BE2C (cell line): ENCODE data around the gene UFSP1.

Experiments used
- DNase-seq: peaks from one replicate; pipeline ENCODE4 v3.0.0-alpha.2; 2020
- H3K27me3 ChIP-seq: fragments of 250-450 bp; sonication (Bioruptor Pico); 2 replicates; pipeline ENCODE4 v1.5.1; 2020; ENCODE audit warnings: mild to moderate bottlenecking
- H3K36me3 ChIP-seq: fragments of 250-450 bp; sonication (Bioruptor Pico); 2 replicates; pipeline ENCODE4 v1.5.1; 2020; ENCODE audit warnings: mild to moderate bottlenecking
- H3K4me1 ChIP-seq: fragments of 250-450 bp; sonication (Bioruptor Pico); 2 replicates; pipeline ENCODE4 v1.5.1; 2020
- H3K4me3 ChIP-seq: 2 replicates; pipeline ENCODE4 v1.5.1; 2011; ENCODE audit warnings: low read depth, low read length
- H3K9me3 ChIP-seq: fragments of 250-450 bp; sonication (Bioruptor Pico); 2 replicates; pipeline ENCODE4 v1.5.1; 2020
- TF ChIP-seq, protein P1 (sequence below): IDR thresholded peaks from 2 replicates; pipeline ENCODE4 v1.5.1; 2012; ENCODE audit warnings: mild to moderate bottlenecking, low read depth, low read length

Gene UFSP1

GRCh38 chr7:100882201-100882600 lies 7.3 kb downstream of the UFSP1 start:
- peaks cover 94% of the 10 kb centered on the region for H3K36me3 ChIP-seq
- H3K27me3 ChIP-seq = no peaks in the 10 kb centered on the region
- TF ChIP-seq, protein P1, sequence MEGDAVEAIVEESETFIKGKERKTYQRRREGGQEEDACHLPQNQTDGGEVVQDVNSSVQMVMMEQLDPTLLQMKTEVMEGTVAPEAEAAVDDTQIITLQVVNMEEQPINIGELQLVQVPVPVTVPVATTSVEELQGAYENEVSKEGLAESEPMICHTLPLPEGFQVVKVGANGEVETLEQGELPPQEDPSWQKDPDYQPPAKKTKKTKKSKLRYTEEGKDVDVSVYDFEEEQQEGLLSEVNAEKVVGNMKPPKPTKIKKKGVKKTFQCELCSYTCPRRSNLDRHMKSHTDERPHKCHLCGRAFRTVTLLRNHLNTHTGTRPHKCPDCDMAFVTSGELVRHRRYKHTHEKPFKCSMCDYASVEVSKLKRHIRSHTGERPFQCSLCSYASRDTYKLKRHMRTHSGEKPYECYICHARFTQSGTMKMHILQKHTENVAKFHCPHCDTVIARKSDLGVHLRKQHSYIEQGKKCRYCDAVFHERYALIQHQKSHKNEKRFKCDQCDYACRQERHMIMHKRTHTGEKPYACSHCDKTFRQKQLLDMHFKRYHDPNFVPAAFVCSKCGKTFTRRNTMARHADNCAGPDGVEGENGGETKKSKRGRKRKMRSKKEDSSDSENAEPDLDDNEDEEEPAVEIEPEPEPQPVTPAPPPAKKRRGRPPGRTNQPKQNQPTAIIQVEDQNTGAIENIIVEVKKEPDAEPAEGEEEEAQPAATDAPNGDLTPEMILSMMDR = no peak
- H3K4me1 ChIP-seq = no peaks in the 10 kb centered on the region
- no peak overlapping the region for H3K4me3 ChIP-seq
- DNase-seq = no peak
- H3K9me3 ChIP-seq = no peaks in the 10 kb centered on the region

GRCh38 chr7:100881136-100881535 lies 8.4 kb downstream of the UFSP1 start:
- TF ChIP-seq, protein P1 = no peak
- H3K4me3 ChIP-seq = no peak overlapping the region
- peaks cover 92% of the 10 kb centered on the region for H3K36me3 ChIP-seq

DNA sequence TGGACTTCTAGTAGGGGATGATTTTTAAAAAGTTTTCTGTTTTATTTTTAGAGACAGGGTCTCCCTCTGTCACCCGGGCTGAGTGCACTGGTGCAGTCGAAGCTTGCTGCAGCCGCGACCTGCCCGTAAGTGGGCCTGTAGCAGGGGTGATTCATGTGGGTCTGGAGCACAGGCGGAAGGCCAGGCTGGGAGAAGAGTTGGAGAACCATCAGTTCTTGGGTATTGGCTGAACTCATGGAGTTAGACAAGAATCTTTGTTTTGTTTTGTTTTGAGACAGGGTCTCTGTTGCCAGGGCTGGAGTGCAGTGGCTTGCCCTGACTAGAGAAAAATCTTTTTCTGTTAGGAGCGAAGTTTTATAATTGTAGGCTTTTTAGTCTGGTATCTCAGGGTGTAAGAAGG lies 8.9 kb downstream of the UFSP1 start:
- Histone ChIP-seq H3K4me1 (peaks cover 6% of the 10 kb centered on the region; the same call in 1 of the 2 replicates), H3K36me3 (peaks cover 91% of the 10 kb centered on the region), H3K27me3 (no peaks in the 10 kb centered on the region), H3K4me3 (no peak overlapping the region), H3K9me3 (no peaks in the 10 kb centered on the region)
- TF ChIP-seq, protein P1 = no peak
- DNase-seq = peak; percentile 6

More at GRCh38 chr7:100881136-100881535, 8.4 kb downstream of the UFSP1 start:
- H3K27me3 ChIP-seq = no peaks in the 10 kb centered on the region
- H3K4me1 ChIP-seq = peaks cover 5% of the 10 kb centered on the region; the same call in 1 of the 2 replicates
- DNase-seq = no peak
- no peaks in the 10 kb centered on the region for H3K9me3 ChIP-seq

- TF ChIP-seq, protein P1 = no peak
- Histone ChIP-seq H3K4me3 (no peak overlapping the region), H3K9me3 (no peaks in the 10 kb centered on the region), H3K27me3 (no peaks in the 10 kb centered on the region), H3K4me1 (peaks cover 6% of the 10 kb centered on the region; the same call in 1 of the 2 replicates), H3K36me3 (peaks cover 82% of the 10 kb centered on the region)
- peak; percentile 3 for DNase-seq
Measured at GRCh38 chr7:100879685-100880261, 9.7 kb downstream of the UFSP1 start.

- no peak for DNase-seq
- Histone ChIP-seq H3K4me1 (peaks cover 6% of the 10 kb centered on the region; the same call in 1 of the 2 replicates), H3K9me3 (no peaks in the 10 kb centered on the region), H3K36me3 (peaks cover 72% of the 10 kb centered on the region), H3K4me3 (no peak overlapping the region), H3K27me3 (no peaks in the 10 kb centered on the region)
- TF ChIP-seq, protein P1 = no peak
Measured at GRCh38 chr7:100878685-100879084, 10.8 kb downstream of the UFSP1 start.

GRCh38 chr7:100878013-100878412 lies 11.5 kb downstream of the UFSP1 start:
- Histone ChIP-seq H3K27me3 (no peaks in the 10 kb centered on the region), H3K36me3 (peaks cover 66% of the 10 kb centered on the region), H3K4me3 (no peak overlapping the region), H3K9me3 (no peaks in the 10 kb centered on the region), H3K4me1 (peaks cover 6% of the 10 kb centered on the region; the same call in 1 of the 2 replicates)
- DNase-seq = no peak
- TF ChIP-seq, protein P1 = no peak
